ENCODE measurements around the gene MAPK4.

DNA sequence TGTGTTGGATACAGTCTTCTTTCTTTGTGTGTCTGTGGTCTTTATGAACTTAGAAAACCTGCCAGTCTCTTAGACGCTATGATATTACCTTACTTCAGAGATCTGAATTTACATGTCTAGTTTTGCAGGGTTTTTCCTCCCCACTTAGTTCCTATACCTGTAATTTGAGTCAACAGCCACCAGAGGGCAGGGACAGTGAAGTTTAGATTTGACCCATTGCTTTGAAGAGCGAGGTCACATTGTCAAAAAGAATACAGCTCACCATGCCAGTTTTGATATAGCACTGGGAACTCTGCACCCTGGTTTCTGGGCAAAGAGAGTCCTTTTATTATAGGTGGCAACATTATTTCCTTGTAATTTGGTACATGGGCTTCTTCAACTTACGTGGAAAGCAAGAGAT, 102.3 kb downstream of the MAPK4 start:
- TF ChIP-seq, protein P1, sequence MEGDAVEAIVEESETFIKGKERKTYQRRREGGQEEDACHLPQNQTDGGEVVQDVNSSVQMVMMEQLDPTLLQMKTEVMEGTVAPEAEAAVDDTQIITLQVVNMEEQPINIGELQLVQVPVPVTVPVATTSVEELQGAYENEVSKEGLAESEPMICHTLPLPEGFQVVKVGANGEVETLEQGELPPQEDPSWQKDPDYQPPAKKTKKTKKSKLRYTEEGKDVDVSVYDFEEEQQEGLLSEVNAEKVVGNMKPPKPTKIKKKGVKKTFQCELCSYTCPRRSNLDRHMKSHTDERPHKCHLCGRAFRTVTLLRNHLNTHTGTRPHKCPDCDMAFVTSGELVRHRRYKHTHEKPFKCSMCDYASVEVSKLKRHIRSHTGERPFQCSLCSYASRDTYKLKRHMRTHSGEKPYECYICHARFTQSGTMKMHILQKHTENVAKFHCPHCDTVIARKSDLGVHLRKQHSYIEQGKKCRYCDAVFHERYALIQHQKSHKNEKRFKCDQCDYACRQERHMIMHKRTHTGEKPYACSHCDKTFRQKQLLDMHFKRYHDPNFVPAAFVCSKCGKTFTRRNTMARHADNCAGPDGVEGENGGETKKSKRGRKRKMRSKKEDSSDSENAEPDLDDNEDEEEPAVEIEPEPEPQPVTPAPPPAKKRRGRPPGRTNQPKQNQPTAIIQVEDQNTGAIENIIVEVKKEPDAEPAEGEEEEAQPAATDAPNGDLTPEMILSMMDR (IDR thresholded peaks at IDR 0.05): no peak
- TF ChIP-seq POLR2A (IDR thresholded peaks at IDR 0.05) (no peak), POLR2AphosphoS5 (IDR thresholded peaks at IDR 0.05; ENCODE audit: insufficient read depth in 1 of 2, low read depth in 1 of 2) (no peak)
